GM18517 (cell line): ENCODE data around the gene DALRD3.

Source experiments
- ATAC-seq: cut with Tn5 transposase; IDR thresholded peaks from one replicate; pipeline ENCODE4 v1.9.1; 2021; ENCODE audit warnings: mild to moderate bottlenecking, moderate library complexity; ENCODE audit not compliant: unreplicated experiment

DALRD3 gene

GRCh38 chr3:49017971-49018706, at the start of gene DALRD3:
Gene DALRD3 (minus strand): TSS chr3:49018580. CDS start chr3:49018564, 16 bp downstream.
- ATAC-seq: no peak

GRCh38 chr3:49058011-49058410, 39.6 kb upstream of the DALRD3 start:
- no peak for ATAC-seq

- no peak for ATAC-seq
Observed at GRCh38 chr3:49057268-49057667, 38.9 kb upstream of the DALRD3 start.

- no peak for ATAC-seq
Observed at GRCh38 chr3:49054344-49054862, 36.0 kb upstream of the DALRD3 start.

GRCh38 chr3:49053543-49053942, 35.2 kb upstream of the DALRD3 start:
- ATAC-seq: no peak

- ATAC-seq: no peak
Observed at GRCh38 chr3:49035281-49035680, 16.9 kb upstream of the DALRD3 start.

GRCh38 chr3:49034650-49035049, 16.3 kb upstream of the DALRD3 start:
- no peak for ATAC-seq

GRCh38 chr3:49032646-49033304, 14.4 kb upstream of the DALRD3 start:
- ATAC-seq: no peak

- no peak for ATAC-seq
Observed at GRCh38 chr3:49030321-49030720, 11.9 kb upstream of the DALRD3 start.

GRCh38 chr3:49029563-49029884, 11.1 kb upstream of the DALRD3 start:
- ATAC-seq: no peak

- peak; percentile 81 for ATAC-seq
Observed at GRCh38 chr3:49028673-49029562, 10.5 kb upstream of the DALRD3 start, which contains the start of gene IMPDH2. Gene IMPDH2 (minus strand): TSS chr3:49029398. CDS start chr3:49029350, 48 bp downstream.

GRCh38 chr3:49028298-49028672, 9.9 kb upstream of the DALRD3 start:
- ATAC-seq: no peak

GRCh38 chr3:49027634-49028033, 9.3 kb upstream of the DALRD3 start:
- no peak for ATAC-seq

- ATAC-seq: no peak
Observed at GRCh38 chr3:49026536-49026935, 8.2 kb upstream of the DALRD3 start.

- ATAC-seq: no peak
Observed at GRCh38 chr3:49025793-49026520, 7.6 kb upstream of the DALRD3 start.

GRCh38 chr3:49025005-49025792, 6.8 kb upstream of the DALRD3 start:
- ATAC-seq: no peak

- no peak for ATAC-seq
Observed at GRCh38 chr3:49024449-49024848, 6.1 kb upstream of the DALRD3 start.

GRCh38 chr3:49023775-49024174, 5.4 kb upstream of the DALRD3 start:
- no peak for ATAC-seq

GRCh38 chr3:49022688-49023171, 4.3 kb upstream of the DALRD3 start:
- ATAC-seq: no peak
